HG02840 (cell line): Measurements from ENCODE around the gene MAML2.

Source experiments
- ATAC-seq: cut with Tn5 transposase; IDR thresholded peaks from one replicate; pipeline ENCODE4 v1.9.1; 2021; ENCODE audit warnings: mild to moderate bottlenecking, moderate library complexity, moderate number of reproducible peaks; ENCODE audit not compliant: unreplicated experiment, low FRiP score

MAML2 gene

GRCh38 chr11:96342961-96343711 is at the start of gene MAML2:
MAML2 (minus strand) TSS chr11:96343195; CDS start chr11:96341895, 1,300 bp downstream.
- peak; percentile 77 for ATAC-seq

DNA sequence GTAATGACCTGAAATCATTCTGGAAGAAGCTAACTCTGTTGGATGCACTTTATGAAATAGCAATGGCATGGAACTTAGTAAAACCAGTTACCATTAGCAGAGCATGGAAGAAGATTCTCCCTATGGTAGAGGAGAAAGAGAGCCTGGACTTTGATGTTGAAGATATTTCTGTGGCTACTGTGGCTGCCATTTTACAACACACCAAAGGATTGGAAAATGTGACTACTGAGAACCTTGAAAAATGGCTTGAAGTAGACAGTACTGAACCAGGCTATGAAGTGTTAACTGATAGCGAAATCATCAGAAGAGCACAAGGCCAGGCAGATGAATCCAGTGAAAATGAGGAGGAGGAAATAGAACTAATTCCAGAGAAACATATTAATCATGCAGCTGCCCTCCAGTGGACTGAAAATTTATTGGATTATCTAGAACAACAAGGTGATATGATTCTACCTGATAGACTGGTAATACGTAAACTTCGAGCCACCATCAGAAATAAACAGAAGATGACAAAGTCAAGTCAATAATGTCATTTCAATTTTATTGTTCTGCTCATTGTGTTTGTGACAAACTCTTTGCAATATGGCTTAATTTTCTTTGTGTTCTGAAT is 48.8 kb upstream of the MAML2 start:
- ATAC-seq = no peak

DNA sequence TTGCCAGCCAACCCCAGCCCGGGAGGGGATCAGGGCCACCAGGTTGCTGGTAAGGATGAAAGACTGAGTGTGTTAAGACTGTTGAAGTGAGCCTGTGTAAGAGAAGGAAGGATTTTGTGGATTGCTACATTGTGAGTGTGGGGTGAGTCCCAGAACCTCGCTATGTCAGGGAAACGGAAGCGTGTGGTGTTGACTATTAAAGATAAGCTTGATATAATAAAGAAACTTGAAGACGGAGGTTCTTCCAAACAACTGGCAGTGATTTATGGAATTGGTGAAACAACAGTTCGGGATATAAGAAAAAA is 47.4 kb upstream of the MAML2 start:
- ATAC-seq = no peak

DNA sequence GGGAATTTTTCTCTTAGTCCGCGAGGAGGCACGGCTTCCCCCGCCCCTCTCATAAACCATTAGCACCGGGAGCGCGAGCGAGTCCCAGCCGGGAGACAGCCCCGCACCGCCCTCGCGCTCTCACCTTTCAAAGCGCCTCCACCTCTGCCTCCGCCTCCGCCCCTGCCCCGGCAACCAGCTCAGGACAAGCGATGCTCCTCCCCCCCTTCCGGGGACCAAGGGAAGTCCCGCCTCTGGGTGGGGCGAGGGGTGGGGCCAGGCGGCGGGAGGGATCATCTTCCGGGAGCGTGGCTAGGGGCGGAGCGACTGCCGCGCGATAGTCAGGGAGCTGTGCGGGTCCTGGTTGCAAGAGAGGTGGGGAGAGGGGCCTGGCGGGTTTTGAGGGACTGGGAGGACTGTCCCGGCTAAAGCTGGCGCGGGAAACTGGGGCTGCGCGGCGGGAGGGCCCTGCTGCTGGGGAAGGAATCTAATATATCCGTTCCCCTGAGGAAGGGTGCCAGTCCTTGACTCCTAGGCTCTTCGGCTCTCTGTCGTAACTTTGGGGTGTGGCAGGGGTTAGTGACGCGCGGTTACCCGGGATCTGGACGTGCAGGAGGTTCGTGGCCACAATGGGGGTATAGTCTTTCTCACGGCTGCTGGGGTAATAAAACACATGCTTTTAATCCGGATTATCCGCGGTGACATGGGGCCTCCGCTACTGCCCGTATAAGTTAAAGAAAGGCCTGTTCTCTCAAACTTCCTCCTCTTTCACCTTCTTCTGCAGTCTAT is 46.9 kb upstream of the MAML2 start, which contains the start of the genes CCDC82 and JRKL:
Gene CCDC82 (minus strand): TSS at position 193 of the 768 bp plus-strand sequence. CDS start 5,165 bp downstream, outside the sequence.
Gene JRKL (plus strand): TSS at position 294 of the 768 bp plus-strand sequence. CDS start 637 bp downstream, outside the sequence.
- peak; percentile 92 for ATAC-seq

DNA sequence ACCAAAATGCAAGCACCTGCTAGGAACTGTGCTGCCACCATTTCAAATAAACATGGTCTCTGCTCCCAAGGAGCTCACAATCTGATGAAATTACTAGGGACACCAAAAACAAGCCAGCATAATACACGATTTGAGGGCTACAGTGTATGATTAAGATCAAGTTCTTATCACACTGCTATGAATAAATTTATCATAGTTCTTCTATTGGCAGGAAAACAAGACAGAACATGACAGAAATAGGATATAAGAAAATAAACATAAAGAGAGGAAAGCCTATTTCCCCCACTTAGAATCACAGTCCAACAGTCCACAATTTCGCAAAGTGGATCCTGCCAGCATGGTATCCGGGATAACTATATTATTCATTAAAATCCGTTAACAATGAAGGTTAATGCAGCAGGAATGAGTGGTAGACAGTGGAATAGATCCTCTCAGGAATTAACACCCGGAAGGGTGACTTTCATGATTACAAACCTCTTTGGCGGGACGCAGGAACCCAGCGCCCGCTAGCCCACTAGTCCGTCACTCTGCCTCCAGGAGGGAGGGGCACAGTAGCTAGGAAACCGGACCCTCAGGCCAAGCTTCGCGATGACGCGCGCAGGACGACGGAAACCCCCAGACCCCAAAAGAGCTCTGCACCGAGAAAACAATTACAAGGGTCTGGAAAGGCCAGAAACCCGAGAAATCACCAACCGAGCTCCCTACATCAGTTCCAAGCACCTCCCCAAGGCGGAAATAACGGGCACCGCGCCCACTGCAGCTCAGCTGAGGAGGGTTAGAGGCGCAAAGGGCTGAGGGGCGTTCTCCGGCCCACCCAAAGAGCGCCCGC is 46.1 kb upstream of the MAML2 start:
- ATAC-seq = peak; percentile 53

GRCh38 chr11:96385187-96385586 is 42.2 kb upstream of the MAML2 start:
- no peak for ATAC-seq

- ATAC-seq = no peak
Measured at GRCh38 chr11:96384156-96384555, 41.2 kb upstream of the MAML2 start.

- ATAC-seq = no peak
Measured at GRCh38 chr11:96376796-96377195, 33.8 kb upstream of the MAML2 start.

DNA sequence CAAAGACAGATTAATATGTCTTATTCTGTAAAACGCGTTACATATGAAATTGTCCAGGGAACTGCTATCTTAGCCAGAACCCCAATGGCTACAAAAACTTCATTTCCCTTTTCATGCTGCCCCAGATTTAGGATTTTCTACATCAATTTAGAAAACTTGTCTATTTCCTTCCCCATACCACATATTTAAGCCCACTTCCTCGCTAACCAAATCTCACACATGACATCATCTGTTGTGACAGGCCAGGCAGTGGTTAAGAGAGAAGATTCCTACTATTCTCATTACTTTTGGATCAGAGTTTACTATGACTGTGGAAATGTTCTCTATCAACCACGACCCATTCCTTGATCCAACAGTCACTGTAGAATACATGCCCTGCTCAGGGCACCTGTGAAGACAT is 30.8 kb upstream of the MAML2 start:
- ATAC-seq = no peak

GRCh38 chr11:96367342-96367741 is 24.3 kb upstream of the MAML2 start:
- no peak for ATAC-seq

DNA sequence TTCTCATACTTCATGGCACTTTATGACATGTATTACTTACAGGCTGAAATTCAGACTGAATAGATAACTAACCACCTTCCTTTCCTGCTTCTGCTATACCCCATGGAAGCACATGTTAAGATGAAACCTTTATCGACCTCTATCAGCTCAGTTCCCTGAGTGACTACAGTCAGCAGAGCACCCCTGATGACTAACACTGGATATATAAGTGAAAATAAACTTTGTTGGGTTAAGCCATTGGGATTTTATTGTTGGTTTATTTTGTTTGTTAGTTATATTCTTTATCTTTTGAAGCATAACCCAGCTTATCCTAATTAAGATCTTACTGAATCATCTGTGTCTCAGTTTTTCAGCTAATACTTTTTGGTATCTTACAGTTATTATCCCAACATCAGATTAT is 23.0 kb upstream of the MAML2 start:
- no peak for ATAC-seq

DNA sequence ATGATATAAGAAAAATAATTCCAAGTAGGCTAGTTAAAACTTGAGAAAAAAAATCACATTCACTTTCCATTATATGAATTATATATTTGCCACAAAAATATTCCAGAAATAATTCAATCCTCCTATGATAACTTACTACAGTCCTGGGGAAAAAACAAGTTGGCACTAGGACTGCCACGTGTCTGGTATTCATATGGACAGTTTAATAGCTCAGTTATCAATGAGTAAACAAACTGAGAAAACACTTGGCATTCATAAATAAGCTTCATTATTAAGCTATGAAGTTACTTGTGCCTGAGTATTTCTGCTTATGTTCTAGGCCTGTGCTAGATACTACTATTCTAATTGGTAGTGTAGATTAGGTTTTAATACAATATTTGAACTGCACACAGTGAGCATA is 22.5 kb upstream of the MAML2 start:
- ATAC-seq = no peak

- no peak for ATAC-seq
Measured at GRCh38 chr11:96361778-96362177, 18.8 kb upstream of the MAML2 start.

DNA sequence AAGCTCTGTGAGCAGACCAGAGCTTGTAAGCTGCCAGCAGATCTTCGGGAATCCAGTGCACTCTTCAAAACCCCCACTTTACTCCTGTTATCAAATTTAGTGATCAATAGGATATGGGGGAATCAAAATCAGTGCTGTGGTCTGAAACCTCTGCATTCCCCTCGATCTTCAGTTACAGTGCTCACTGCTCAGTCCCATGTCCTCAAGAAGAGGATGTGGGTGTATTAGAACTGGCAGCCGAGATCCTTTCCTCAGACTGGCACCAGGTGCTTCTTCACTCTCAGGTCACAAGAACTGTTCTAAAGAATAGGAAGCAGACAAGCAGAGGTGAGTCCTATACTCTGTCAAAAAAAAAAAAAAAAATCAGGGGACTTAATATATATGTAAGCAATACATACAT is 15.3 kb upstream of the MAML2 start:
- no peak for ATAC-seq

DNA sequence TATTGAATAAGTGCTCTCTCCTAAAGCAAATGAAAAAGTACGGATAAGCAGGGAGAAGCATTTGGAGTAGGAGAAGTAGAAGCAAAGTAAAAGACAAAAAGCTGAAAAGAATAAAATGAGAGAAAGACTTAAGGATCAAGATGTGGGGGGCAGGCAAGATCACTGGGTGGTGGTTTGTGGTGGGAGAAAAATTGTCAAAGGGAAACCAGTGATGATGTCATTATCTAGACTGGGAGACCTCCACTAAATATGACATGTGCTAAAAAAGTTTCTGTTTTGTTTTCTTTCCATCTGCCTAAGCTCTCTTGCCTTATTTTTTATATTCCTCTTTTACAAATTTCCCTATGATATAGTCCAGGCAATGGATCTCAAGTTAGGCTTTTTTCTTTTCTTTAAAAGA is 14.8 kb upstream of the MAML2 start:
- ATAC-seq = no peak

- ATAC-seq = no peak
Measured at GRCh38 chr11:96356848-96357247, 13.9 kb upstream of the MAML2 start.

DNA sequence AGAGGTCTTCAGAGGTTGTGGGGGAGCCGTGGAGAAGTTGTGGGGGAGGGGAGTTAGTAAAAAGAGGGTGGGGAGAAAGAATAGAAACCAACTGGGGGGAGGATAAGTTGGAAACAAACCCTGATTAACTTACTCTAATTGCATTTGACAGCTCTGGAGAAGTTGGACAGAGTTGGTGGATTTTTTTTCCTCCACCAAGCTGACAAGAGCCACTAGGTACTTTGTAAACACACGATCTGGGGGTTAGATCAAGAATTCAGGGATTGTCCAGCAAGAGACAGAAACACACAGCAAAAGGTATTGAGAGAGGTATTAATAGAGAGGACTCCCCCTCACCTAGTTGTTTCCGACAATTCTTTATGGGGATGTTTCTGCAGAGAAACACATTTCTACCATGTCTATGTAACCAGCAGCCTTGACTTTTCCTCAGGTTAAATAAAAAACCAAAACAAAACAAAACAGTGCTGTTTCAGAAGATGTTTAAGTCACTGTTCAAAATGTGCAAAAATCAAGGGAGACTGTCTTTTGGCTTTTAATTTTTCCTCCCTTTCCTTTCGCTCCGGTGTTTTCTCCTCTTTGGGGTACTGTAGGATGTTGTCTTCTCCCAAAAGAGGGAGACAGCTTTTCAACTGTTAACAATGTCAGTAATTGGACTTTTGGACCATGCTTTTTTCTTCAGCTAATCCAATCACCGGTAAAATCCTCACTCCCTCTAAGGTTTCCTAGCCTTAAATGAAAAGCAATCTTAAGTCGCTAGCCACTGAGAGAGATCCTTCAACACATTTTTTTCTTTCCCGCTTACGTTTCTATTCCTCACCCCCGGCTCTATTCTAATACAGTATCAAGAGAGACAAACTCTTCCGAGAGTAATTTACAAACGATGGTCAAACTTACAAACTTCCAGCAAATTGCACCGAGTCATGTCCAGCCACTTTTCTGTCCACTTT is 708 bp downstream of the MAML2 start:
- ATAC-seq = no peak

- ATAC-seq = no peak
Measured at GRCh38 chr11:96341211-96342013, 1.6 kb downstream of the MAML2 start.

DNA sequence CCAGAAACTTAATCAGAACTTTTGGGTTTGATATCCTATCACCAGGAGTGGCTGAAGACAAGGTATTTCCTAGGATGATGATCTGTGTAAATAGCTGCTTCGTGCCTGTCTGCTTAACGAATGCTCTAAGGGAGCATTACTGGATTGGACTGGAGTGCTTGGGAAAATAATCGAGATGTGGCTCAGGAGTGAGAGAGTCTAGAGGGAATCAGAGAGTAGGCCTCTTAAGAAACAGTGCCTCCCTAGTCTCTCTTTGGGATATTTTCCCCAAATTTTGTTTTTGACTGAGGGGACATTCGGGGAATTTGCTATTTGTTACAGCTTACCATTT is 2.5 kb downstream of the MAML2 start:
- no peak for ATAC-seq
